ENCODE data around the gene RC3H2. TPM values are rescaled to one million over a fixed set of nuclear protein-coding genes. Genes with fewer than 3 reads are reported as not detected.

RC3H2 gene, protein sequence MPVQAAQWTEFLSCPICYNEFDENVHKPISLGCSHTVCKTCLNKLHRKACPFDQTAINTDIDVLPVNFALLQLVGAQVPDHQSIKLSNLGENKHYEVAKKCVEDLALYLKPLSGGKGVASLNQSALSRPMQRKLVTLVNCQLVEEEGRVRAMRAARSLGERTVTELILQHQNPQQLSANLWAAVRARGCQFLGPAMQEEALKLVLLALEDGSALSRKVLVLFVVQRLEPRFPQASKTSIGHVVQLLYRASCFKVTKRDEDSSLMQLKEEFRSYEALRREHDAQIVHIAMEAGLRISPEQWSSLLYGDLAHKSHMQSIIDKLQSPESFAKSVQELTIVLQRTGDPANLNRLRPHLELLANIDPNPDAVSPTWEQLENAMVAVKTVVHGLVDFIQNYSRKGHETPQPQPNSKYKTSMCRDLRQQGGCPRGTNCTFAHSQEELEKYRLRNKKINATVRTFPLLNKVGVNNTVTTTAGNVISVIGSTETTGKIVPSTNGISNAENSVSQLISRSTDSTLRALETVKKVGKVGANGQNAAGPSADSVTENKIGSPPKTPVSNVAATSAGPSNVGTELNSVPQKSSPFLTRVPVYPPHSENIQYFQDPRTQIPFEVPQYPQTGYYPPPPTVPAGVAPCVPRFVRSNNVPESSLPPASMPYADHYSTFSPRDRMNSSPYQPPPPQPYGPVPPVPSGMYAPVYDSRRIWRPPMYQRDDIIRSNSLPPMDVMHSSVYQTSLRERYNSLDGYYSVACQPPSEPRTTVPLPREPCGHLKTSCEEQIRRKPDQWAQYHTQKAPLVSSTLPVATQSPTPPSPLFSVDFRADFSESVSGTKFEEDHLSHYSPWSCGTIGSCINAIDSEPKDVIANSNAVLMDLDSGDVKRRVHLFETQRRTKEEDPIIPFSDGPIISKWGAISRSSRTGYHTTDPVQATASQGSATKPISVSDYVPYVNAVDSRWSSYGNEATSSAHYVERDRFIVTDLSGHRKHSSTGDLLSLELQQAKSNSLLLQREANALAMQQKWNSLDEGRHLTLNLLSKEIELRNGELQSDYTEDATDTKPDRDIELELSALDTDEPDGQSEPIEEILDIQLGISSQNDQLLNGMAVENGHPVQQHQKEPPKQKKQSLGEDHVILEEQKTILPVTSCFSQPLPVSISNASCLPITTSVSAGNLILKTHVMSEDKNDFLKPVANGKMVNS
- total RNA-seq = 10 to 100 TPM; 51.4 to 55.1 TPM

DNA sequence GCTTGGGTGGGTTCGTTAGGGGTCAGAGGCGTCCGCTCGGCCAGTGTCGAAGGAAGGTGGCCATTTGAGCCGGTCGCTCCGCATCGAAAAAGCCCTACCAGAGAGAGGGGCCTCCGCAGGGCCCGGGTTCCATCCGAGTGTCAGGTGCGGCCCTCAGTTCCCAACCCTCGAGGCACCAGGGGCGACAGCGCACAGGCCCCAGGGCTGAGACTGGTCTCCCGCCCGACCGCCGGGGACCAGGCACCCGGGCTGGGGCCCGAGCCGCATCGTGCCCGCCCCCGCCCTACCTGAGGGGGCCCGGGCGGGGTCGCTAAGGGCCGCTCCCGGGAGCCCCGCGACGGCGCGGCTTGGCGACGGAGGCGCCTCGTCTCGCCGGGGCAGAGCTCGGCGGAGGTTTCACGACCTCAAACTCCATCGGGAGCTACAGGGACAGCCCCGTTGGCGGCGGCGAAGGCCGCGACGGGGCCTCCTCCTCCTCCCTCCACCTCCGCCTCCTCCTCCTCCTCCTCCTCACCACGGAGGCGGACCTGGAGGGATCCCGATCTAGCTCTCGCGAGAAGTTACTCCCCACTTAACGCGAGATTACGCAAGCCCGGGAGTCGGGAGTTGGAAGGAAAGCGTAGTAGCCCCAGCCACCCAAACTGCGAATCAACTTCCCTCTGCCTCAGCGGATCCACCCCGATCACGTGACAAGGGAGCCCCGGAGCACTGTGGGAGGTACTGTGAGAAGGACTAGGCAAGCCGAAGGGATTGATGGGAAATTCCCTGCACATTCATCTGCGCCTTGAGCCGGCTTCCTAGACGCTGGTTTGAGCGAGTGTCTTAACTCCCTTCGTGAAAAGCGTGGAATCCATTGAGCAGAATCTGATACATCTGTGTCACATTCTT is at the start of gene RC3H2:
Gene RC3H2 (minus strand): TSS at position 537 of the 888 bp plus-strand sequence. CDS start 7,850 bp downstream, outside the sequence.
- H3K9me3 Mint-ChIP-seq = no peaks in the 10 kb centered on the region
- H3K27ac Mint-ChIP-seq = peak within 1 kb of the TSS; percentile 91
- H3K27me3 Mint-ChIP-seq = no peaks in the 10 kb centered on the region
- ChIA-PET POLR2A (interaction anchor here (1.2 to 5.8 kb wide), 13 partner anchors 8 to 641 kb away, joined by 3 to 107 read pairs (median 7); partner anchors contain the start of genes MRRF, PDCL, RABGAP1 and RBM18), CTCF (interaction anchor here (0.9 to 1.9 kb wide), 5 partner anchors 8 to 35 kb away, joined by 3 to 6 read pairs (median 4); partner anchors contain the start of gene ZBTB6)
- H3K4me3 Mint-ChIP-seq = peak within 1 kb of the TSS; percentile 92
- peaks cover 26% of the 10 kb centered on the region for H3K36me3 Mint-ChIP-seq (ENCODE audit: low read depth)
- H3K4me1 Mint-ChIP-seq = peaks cover 26% of the 10 kb centered on the region
- DNase-seq = peak; percentile 98

DNA sequence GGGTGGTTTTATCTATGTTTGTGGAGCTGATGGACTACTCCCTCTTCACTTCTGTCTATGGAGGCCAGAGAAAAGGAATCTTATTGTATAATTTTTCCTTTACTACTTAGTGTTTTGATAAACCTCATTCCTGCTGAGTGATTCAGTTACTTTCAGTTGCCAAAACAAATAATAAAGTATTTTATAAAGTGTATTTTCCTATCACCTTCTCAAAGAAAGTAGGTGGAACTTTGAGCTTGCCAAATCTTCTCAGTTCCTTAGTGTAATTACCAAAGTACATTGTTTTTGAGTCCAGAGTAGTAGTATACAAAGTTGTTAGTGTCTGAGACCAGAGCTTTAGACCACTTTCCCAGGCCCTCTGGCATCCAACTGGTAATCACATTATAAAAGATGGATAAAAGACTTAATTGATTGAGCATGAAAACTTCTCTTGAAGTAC is 49.1 kb upstream of the RC3H2 start:
- H3K27ac Mint-ChIP-seq = no peak overlapping the region
- peaks cover 3% of the 10 kb centered on the region for H3K36me3 Mint-ChIP-seq (ENCODE audit: low read depth)
- H3K4me3 Mint-ChIP-seq = no peak overlapping the region
- H3K4me1 Mint-ChIP-seq = peaks cover 5% of the 10 kb centered on the region
- ChIA-PET POLR2A (interaction anchor here (1.2 kb wide), 1 partner anchor 13 kb away, joined by 4 read pairs; the partner anchor contains the start of gene RABGAP1), CTCF (no interaction called here)
- H3K27me3 Mint-ChIP-seq = no peaks in the 10 kb centered on the region
- no peak for DNase-seq
- H3K9me3 Mint-ChIP-seq = no peaks in the 10 kb centered on the region

- Mint-ChIP-seq H3K4me3 (no peak overlapping the region), H3K9me3 (no peaks in the 10 kb centered on the region), H3K36me3 (ENCODE audit: low read depth) (peaks cover 7% of the 10 kb centered on the region), H3K27ac (no peak overlapping the region), H3K27me3 (no peaks in the 10 kb centered on the region), H3K4me1 (peaks cover 25% of the 10 kb centered on the region)
- DNase-seq = no peak
- ChIA-PET POLR2A (no interaction called here), CTCF (no interaction called here)
Measured at GRCh38 chr9:122951056-122951455, 45.9 kb upstream of the RC3H2 start.

DNA sequence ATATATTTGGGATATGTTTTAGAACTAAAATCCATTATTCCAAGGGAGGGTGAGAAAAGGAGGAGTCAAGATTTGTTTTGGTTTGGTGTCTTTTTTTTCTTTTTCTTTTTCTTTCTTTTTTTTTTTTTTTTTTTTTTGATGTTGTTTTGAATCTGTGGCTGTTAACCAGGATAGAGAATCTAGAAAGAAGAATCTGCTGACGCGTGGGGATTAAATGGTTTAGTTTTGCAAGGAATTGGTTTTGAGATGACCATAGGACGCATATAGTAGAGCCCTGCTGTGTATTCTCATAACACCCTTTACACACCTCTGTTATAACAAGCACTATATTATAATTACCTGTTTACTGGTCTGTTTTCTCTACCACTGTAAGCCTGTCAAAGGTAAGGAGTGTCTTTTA is 45.1 kb upstream of the RC3H2 start:
- Mint-ChIP-seq H3K4me3 (no peak overlapping the region), H3K27me3 (no peaks in the 10 kb centered on the region), H3K27ac (no peak overlapping the region), H3K4me1 (peaks cover 33% of the 10 kb centered on the region), H3K9me3 (no peaks in the 10 kb centered on the region), H3K36me3 (ENCODE audit: low read depth) (peaks cover 13% of the 10 kb centered on the region)
- POLR2A ChIA-PET = no interaction called here
- CTCF ChIA-PET = interaction anchor here (0.7 kb wide), 1 partner anchor 42 kb away, joined by 3 read pairs; no protein-coding TSS in a partner anchor
- no peak for DNase-seq

GRCh38 chr9:122949696-122950095 is 44.5 kb upstream of the RC3H2 start:
- Mint-ChIP-seq H3K27ac (no peak overlapping the region), H3K4me1 (peaks cover 39% of the 10 kb centered on the region), H3K4me3 (no peak overlapping the region), H3K9me3 (no peaks in the 10 kb centered on the region), H3K36me3 (ENCODE audit: low read depth) (peaks cover 15% of the 10 kb centered on the region), H3K27me3 (no peaks in the 10 kb centered on the region)
- CTCF ChIA-PET = interaction anchor here (0.7 kb wide), 1 partner anchor 42 kb away, joined by 3 read pairs; no protein-coding TSS in a partner anchor
- DNase-seq = no peak
- POLR2A ChIA-PET = interaction anchor here (1.7 kb wide), 1 partner anchor 37 kb away, joined by 5 read pairs; the partner anchor contains the start of gene ZBTB6

DNA sequence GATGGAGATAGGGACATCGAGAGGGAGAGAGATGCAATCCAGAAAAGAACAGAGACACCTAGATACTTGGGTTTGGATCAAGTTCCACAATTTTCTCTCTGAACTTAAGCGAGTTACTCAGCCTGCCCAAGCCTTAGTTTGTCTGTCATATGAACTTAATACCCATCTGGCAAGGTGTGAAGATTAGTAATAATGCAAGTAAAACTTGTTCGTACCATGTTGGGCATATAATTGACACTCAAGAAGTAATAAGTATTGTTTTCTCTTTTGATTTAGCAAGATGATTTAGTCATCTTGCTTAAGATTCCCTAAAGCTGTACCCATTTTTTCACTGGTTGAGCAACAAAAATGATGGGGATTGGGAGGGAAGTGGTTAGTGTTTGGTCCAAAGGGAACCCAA is 43.2 kb upstream of the RC3H2 start:
- Mint-ChIP-seq H3K4me1 (peaks cover 43% of the 10 kb centered on the region), H3K4me3 (no peak overlapping the region), H3K27me3 (no peaks in the 10 kb centered on the region), H3K27ac (peak overlapping the region; percentile 55), H3K36me3 (ENCODE audit: low read depth) (peaks cover 15% of the 10 kb centered on the region), H3K9me3 (no peaks in the 10 kb centered on the region)
- POLR2A ChIA-PET = interaction anchor here (1.0 to 1.7 kb wide), 3 partner anchors 16 to 35 kb away, joined by 3 to 6 read pairs (median 5); partner anchors contain the start of genes ZBTB26 and ZBTB6
- CTCF ChIA-PET = interaction anchor here (1.3 kb wide), 1 partner anchor 43 kb away, joined by 9 read pairs; no protein-coding TSS in a partner anchor
- DNase-seq = no peak

DNA sequence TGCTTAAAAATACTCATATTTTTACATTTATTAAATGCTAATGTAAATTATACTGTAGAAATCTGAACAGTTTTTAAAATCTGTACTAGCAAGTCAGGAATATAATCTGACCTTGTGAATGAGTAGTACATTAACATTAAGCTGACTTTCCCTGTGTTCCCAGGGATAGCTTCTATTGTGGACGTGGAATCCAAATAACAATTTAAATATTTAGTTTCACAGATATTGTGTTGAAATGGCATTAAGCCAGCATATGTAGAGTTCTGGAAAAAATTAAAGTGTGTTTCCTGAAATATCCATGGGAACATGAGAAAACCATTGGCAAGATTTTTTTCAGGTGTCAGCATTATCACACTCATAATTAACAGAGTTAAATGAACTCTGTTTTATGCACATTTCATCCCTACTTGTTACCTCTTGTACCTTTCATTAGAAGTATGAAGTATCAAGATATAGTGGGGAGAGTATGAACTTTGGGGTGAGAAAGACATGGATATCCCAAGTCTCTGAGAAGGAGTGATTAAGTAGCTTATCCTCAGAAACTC is 41.4 kb upstream of the RC3H2 start:
- ChIA-PET POLR2A (interaction anchor here (1.1 to 1.4 kb wide), 2 partner anchors 15 to 41 kb away, joined by 3 to 4 read pairs; partner anchors contain the start of genes RC3H2 and ZBTB26), CTCF (interaction anchor here (1.5 kb wide), 1 partner anchor 43 kb away, joined by 3 read pairs; no protein-coding TSS in a partner anchor)
- H3K36me3 Mint-ChIP-seq (ENCODE audit: low read depth) = peaks cover 15% of the 10 kb centered on the region
- H3K27ac Mint-ChIP-seq = no peak overlapping the region
- H3K4me3 Mint-ChIP-seq = no peak overlapping the region
- no peaks in the 10 kb centered on the region for H3K27me3 Mint-ChIP-seq
- DNase-seq = no peak
- peaks cover 57% of the 10 kb centered on the region for H3K4me1 Mint-ChIP-seq
- no peaks in the 10 kb centered on the region for H3K9me3 Mint-ChIP-seq

DNA sequence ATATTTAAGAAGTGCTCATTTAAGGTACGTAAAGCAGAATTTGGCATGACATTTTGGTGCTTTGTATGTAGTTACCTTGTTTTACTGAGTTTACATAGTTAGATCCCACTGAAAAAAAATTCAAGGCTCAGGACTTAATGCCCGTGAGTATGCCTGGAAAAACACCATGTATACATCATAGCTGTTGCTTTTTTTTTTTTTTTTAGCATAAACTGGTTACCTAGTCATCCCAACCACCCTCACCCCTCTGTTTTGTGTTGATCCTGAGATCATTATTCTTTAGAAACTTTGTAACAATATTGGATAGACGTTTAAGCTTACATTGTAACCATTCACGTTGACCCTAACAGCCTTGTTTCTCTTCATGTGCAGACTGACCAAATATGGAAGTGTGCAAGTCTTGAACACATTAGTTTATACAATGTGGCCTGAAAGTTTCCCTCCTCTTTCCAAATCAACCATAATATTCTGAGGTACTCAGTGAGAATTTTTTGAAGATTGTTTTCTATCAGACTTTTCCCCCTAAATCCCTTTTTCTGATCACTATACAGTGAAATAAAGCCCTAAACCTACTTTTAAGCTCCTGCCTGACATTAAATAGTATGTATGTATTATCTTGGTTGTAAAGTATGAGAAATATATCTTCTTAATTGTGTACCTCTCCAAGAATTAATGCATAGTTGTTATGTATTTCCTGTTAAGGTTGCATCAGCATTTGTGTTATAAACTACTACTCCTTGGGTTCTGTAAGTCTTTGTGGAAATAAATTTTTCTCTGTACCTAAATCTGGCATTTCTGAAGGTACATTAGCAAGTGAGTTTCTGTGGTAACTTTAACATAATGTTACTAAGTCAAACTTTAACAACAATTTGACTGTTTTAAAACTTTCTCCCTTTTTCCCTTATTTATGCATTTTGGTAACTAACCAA is 40.1 kb upstream of the RC3H2 start:
- no peaks in the 10 kb centered on the region for H3K27me3 Mint-ChIP-seq
- peaks cover 63% of the 10 kb centered on the region for H3K4me1 Mint-ChIP-seq
- no peak overlapping the region for H3K4me3 Mint-ChIP-seq
- ChIA-PET CTCF (interaction anchor here (0.7 to 1.6 kb wide), 2 partner anchors 14 to 88 kb away, joined by 3 to 5 read pairs; partner anchors contain the start of gene ZBTB26), POLR2A (no interaction called here)
- no peaks in the 10 kb centered on the region for H3K9me3 Mint-ChIP-seq
- DNase-seq = no peak
- no peak overlapping the region for H3K27ac Mint-ChIP-seq
- peaks cover 18% of the 10 kb centered on the region for H3K36me3 Mint-ChIP-seq (ENCODE audit: low read depth)

DNA sequence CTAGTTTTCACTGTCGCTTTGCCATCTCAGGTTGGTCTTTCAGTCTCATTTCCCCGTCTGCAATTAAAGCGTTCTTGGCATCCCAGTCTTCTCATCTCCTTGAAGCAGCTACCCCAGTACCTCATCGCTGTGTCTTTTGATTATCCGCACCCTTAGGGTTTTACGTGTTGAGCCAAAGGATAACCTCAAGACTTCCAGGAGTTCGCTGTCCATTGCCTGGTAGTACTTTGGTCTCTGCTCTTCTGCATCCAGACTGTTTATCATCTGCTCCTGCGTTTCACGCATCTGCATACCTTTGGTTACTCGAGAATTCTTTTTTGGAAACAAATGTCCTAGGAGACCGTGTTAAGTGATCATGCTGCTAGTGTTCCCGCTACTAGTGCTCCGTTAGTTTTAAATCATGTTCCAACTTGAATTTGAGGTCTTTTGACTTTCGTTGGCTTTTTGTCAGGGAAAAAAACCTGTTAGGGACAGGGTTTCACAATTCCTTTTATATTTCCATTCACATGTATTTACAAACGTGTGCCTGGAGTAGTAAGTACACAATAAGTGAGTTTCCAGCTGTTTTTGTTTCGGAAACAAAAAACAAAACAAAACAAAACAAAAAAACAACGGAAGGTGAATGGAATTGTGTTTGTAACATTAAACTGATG is 36.5 kb upstream of the RC3H2 start:
- H3K4me3 Mint-ChIP-seq = peak overlapping the region; percentile 92

More for the DNA sequence above, 36.5 kb upstream of the RC3H2 start:
- Mint-ChIP-seq H3K27me3 (no peaks in the 10 kb centered on the region), H3K9me3 (no peaks in the 10 kb centered on the region), H3K4me1 (peaks cover 44% of the 10 kb centered on the region), H3K36me3 (ENCODE audit: low read depth) (peaks cover 19% of the 10 kb centered on the region), H3K27ac (peak overlapping the region; percentile 78)
- peak; percentile 19 for DNase-seq
- POLR2A ChIA-PET = interaction anchor here (0.8 to 4.1 kb wide), 10 partner anchors 11 to 113 kb away, joined by 3 to 59 read pairs (median 7); partner anchors contain the start of genes PDCL, RC3H2, ZBTB26 and ZBTB6
- CTCF ChIA-PET = interaction anchor here (0.6 to 2.1 kb wide), 5 partner anchors 10 to 1301 kb away, joined by 3 to 9 read pairs (median 6); partner anchors contain the start of gene ZBTB26

Data from activated CD4-positive, alpha-beta memory T cell treated with anti-CD3 and anti-CD28 coated beads, Interleukin-2, amount 10 ng/mL, durations not matched to agents 7 days and 5 days (primary cell).